ENCODE measurements around the gene XYLB. TPM values are rescaled to one million over a fixed set of nuclear protein-coding genes. Genes with fewer than 3 reads are reported as not detected.
A peak's percentile ranks its signal among the peaks of the same experiment; 100 is the strongest.

Gene XYLB
- total RNA-seq, 1 experiment from 2014 or later: 3.3 TPM

- ATAC-seq (peak; percentile 68), DNase-seq (ENCODE audit: low spot score) (no peak)
- H3K27me3 Mint-ChIP-seq (ENCODE audit: low read depth): no peaks in the 10 kb centered on the region; the same call in 1 of the 2 replicates
- no peak overlapping the region for H3K27ac Mint-ChIP-seq
- CTCF ChIA-PET: interaction anchor here (0.6 to 2.1 kb wide), 26 partner anchors 8 to 663 kb away, joined by 3 to 12 read pairs (median 4); partner anchors contain the start of genes EXOG, SLC22A14 and XYLB
- H3K9me3 Mint-ChIP-seq: no peaks in the 10 kb centered on the region
- no peaks in the 10 kb centered on the region for H3K36me3 Mint-ChIP-seq
- TF ChIP-seq CTCF (IDR thresholded peaks at IDR 0.05) (peak; percentile 22; the same call in 1 of the 2 replicates), OVOL2 (CRISPR knock-in tag; IDR thresholded peaks at IDR 0.05; ENCODE audit: borderline replicate concordance) (no peak)
- no peaks in the 10 kb centered on the region for H3K4me1 Mint-ChIP-seq
- H3K4me3 Mint-ChIP-seq: no peak overlapping the region
- POLR2A ChIA-PET: no interaction called here
These were observed 48.5 kb upstream of the XYLB start for GRCh38 chr3:38297947-38298711.

DNA sequence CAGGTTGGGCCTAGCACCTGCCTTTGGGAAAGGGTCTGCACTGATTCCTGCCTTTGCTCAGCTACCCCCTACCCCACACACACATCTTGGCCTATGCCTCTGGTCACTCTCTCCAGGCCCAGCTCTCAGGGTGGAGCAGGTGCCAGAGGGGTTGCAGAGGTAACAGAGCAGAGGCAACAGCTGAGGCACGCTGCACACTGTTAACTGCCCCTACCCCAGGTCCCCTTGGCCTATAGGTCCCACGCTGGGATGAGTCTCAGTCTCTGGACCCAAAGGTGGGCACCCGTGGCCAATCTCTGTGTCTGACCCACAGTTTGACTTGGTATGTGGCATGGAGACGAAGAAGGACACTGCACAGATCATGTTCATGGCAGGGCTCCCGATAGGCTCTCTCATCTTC lies 39.6 kb upstream of the XYLB start:
- ATAC-seq (no peak), DNase-seq (ENCODE audit: low spot score) (no peak)
- TF ChIP-seq OVOL2 (CRISPR knock-in tag; IDR thresholded peaks at IDR 0.05; ENCODE audit: borderline replicate concordance): no peak
- TF ChIP-seq TP53 (CRISPR knock-in tag; IDR thresholded peaks at IDR 0.05): no peak
- TF ChIP-seq RORB (CRISPR knock-in tag; IDR thresholded peaks at IDR 0.05): no peak
- no peak for TF ChIP-seq NR2C2 (CRISPR knock-in tag; IDR thresholded peaks at IDR 0.05)
- no peak for TF ChIP-seq ATF1 (CRISPR knock-in tag; IDR thresholded peaks at IDR 0.05)
- no peak for TF ChIP-seq ZNF138 (CRISPR knock-in tag; conservative IDR thresholded peaks at IDR 0.05)
- TF ChIP-seq CREB1 (CRISPR knock-in tag; IDR thresholded peaks at IDR 0.05): no peak
- no peak for TF ChIP-seq EMX1 (CRISPR knock-in tag; IDR thresholded peaks at IDR 0.05)
- no peak for TF ChIP-seq ZNF396 (CRISPR knock-in tag; IDR thresholded peaks at IDR 0.05; ENCODE audit: borderline replicate concordance)
- TF ChIP-seq MXD4 (CRISPR knock-in tag; IDR thresholded peaks at IDR 0.05; ENCODE audit: borderline replicate concordance): no peak
- no peak for TF ChIP-seq SOX15 (CRISPR knock-in tag; IDR thresholded peaks at IDR 0.05)
- no peak for TF ChIP-seq FOXK1 (CRISPR knock-in tag; IDR thresholded peaks at IDR 0.05)
- no peak for TF ChIP-seq GRHL2 (CRISPR knock-in tag; IDR thresholded peaks at IDR 0.05; ENCODE audit: insufficient replicate concordance, severe bottlenecking)
- no peak for TF ChIP-seq CTCF (IDR thresholded peaks at IDR 0.05)
- TF ChIP-seq, protein P1, sequence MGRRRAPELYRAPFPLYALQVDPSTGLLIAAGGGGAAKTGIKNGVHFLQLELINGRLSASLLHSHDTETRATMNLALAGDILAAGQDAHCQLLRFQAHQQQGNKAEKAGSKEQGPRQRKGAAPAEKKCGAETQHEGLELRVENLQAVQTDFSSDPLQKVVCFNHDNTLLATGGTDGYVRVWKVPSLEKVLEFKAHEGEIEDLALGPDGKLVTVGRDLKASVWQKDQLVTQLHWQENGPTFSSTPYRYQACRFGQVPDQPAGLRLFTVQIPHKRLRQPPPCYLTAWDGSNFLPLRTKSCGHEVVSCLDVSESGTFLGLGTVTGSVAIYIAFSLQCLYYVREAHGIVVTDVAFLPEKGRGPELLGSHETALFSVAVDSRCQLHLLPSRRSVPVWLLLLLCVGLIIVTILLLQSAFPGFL (CRISPR knock-in tag; IDR thresholded peaks at IDR 0.05; ENCODE audit: borderline replicate concordance): no peak
- TF ChIP-seq, protein P2, sequence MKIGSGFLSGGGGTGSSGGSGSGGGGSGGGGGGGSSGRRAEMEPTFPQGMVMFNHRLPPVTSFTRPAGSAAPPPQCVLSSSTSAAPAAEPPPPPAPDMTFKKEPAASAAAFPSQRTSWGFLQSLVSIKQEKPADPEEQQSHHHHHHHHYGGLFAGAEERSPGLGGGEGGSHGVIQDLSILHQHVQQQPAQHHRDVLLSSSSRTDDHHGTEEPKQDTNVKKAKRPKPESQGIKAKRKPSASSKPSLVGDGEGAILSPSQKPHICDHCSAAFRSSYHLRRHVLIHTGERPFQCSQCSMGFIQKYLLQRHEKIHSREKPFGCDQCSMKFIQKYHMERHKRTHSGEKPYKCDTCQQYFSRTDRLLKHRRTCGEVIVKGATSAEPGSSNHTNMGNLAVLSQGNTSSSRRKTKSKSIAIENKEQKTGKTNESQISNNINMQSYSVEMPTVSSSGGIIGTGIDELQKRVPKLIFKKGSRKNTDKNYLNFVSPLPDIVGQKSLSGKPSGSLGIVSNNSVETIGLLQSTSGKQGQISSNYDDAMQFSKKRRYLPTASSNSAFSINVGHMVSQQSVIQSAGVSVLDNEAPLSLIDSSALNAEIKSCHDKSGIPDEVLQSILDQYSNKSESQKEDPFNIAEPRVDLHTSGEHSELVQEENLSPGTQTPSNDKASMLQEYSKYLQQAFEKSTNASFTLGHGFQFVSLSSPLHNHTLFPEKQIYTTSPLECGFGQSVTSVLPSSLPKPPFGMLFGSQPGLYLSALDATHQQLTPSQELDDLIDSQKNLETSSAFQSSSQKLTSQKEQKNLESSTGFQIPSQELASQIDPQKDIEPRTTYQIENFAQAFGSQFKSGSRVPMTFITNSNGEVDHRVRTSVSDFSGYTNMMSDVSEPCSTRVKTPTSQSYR (CRISPR knock-in tag; IDR thresholded peaks at IDR 0.05): no peak
- no peak for TF ChIP-seq FOXJ3 (CRISPR knock-in tag; IDR thresholded peaks at IDR 0.05; ENCODE audit: borderline replicate concordance)
- no peak overlapping the region for H3K27ac Mint-ChIP-seq
- ChIA-PET POLR2A (no interaction called here), CTCF (interaction anchor here (1.3 kb wide), 1 partner anchor 9 kb away, joined by 4 read pairs; no protein-coding TSS in a partner anchor)
- H3K4me1 Mint-ChIP-seq: no peaks in the 10 kb centered on the region
- H3K4me3 Mint-ChIP-seq: no peak overlapping the region
- peaks cover 8% of the 10 kb centered on the region for H3K9me3 Mint-ChIP-seq
- no peaks in the 10 kb centered on the region; the same call in none of the 2 replicates for H3K27me3 Mint-ChIP-seq (ENCODE audit: low read depth)
- no peaks in the 10 kb centered on the region for H3K36me3 Mint-ChIP-seq
